Stomach (tissue), 9 donors: ENCODE data around the gene PCDH9. TPM values are rescaled to one million over a fixed set of nuclear protein-coding genes. Genes with fewer than 3 reads are reported as not detected.

Source experiments
- DNase-seq, 2 donors: peaks; one replicate each; pipeline versions ENCODE4 v3.0.0 to v3.0.0-alpha.2; 2013 to 2019
- H3K27ac ChIP-seq, 5 donors: fragments of 200-600 bp in 4 of 5; sonication (generic) in 4 of 5; one replicate each; pipeline ENCODE4 v1.5.1; 2013 to 2019; ENCODE audit warnings: mild to moderate bottlenecking in 1 of 5, moderate library complexity in 1 of 5
- H3K27me3 ChIP-seq, 3 donors: fragments of 200-600 bp; sonication (generic); one replicate each; pipeline ENCODE4 v1.5.1; 2017 to 2019; ENCODE audit warnings: mixed run types in 1 of 3
- H3K36me3 ChIP-seq, 4 donors: fragments of 200-600 bp; sonication (generic); 1 replicate in 3 of 4; 2 replicates in 1 of 4; pipeline ENCODE4 v1.5.1; 2016 to 2019
- H3K4me1 ChIP-seq, 4 donors: fragments of 200-600 bp; sonication (generic); one replicate each; pipeline ENCODE4 v1.5.1; 2016 to 2019
- H3K4me3 ChIP-seq, 4 donors: fragments of 200-600 bp; sonication (generic) in 3 of 4; one replicate each; pipeline ENCODE4 v1.5.1; 2016 to 2019; ENCODE audit warnings: mild to moderate bottlenecking in 1 of 4
- H3K9me3 ChIP-seq, 4 donors: fragments of 200-600 bp; sonication (generic); one replicate each; pipeline ENCODE4 v1.5.1; 2016 to 2019
- EP300 ChIP-seq: sonication (generic); formaldehyde crosslinking; IDR thresholded peaks from one replicate; pipeline ENCODE4 v1.6.1; 2017; ENCODE audit warnings: antibody characterized with exemption
- POLR2A ChIP-seq, 4 donors: fragments of 450-650 bp; IDR thresholded peaks; one replicate each; pipeline ENCODE4 v1.6.1; 2016; ENCODE audit warnings: antibody characterized with exemption in 4 of 4, control low read depth in 2 of 4, mild to moderate bottlenecking in 1 of 4, moderate library complexity in 1 of 4
- POLR2AphosphoS5 ChIP-seq, 3 donors: sonication (generic); formaldehyde crosslinking; IDR thresholded peaks; one replicate each; pipeline ENCODE4 v1.6.1; 2016; ENCODE audit warnings: antibody characterized with exemption in 3 of 3
- WGBS, 5 donors: extraction: QIAGEN DNeasy Blood & Tissue Kit in 3 of 5; methylation state at CpG; one replicate each; pipeline versions ENCODE4 v1.1.5 to v1.1.7; 2013 to 2018; 5-methylcytosine and 5-hydroxymethylcytosine counted together
- intact Hi-C: fragments of 100-400 bp; cut with DNase I; formaldehyde crosslinking; loops from one replicate; pipeline ENCODE4 v1.15.1; 2023; ENCODE audit warnings: low total_unique reads
- polyA plus RNA-seq, 3 donors: library from polyadenylated mRNA; stranded (reverse); fragments of 200-250 nt; gene quantifications; one replicate each; pipeline ENCODE4 v1.2.3, GENCODE V29; 2013
- total RNA-seq, 5 donors: library from RNA; depleted of rRNA; stranded (reverse); fragments of >200 nt; gene quantifications; one replicate each; pipeline versions ENCODE4 v1.1.0 to v1.2.3, GENCODE V29; 2014 to 2016
- TF ChIP-seq, protein P1 (sequence below), 7 experiments: fragments of 450-650 bp in 4 of 7; fragments of 200-600 bp in 3 of 7; sonication (generic) in 3 of 7; IDR thresholded peaks; one replicate each; pipeline ENCODE4 v1.5.1; 2016 to 2019; ENCODE audit warnings: antibody characterized with exemption in 7 of 7, control low read depth in 2 of 7, mild to moderate bottlenecking in 1 of 7
- donor health status: healthy with polysubstance abuse.
- donor health status: Bipolar disorder and iron deficiency.
- donor health status: healthy.

The PCDH9 gene
- total and polyA plus RNA-seq, 8 donors: 0.40 to 36.2 (median 3.7) TPM

DNA sequence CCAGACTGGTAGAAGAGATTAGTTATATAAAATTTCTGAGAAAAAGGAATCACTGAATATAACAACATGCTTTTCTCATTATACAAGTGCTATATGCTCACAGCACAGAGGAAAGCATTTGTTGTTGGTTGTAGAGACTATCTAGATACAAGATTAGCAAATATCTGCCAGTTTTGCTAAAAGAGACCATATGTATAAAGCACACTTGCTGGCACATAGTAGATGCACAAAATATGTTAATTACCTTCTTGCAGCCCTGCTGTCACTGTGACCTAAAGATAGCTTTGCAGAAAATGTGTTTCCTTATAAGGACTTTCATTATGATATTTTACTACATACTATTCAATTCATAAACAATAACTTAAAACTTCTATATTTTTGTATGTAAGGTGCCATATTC lies 755.1 kb downstream of the PCDH9 start:
- DNase-seq: no peak
- intact Hi-C loops: no loop called here

DNA sequence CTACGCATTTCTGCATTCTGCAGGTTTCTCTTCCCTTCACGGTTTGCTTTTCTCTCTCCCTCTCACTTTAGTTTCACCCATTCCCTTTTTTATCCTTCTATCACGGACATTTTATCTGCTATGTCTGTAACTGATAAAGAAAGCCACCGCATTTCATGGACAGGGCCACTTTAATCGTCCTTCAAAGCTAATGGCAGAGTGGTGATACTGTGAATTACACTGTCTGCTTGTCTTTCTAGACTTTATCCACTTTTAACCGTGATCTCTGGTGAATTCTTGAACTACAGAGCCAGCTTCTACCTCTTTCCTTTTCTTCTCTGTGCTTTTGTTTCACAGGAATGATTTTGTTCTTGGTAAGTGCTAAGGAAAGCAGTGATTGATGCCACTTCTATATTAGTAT lies 760.4 kb downstream of the PCDH9 start:
- Histone ChIP-seq H3K4me1 (no peaks in the 10 kb centered on the region), H3K27ac (no peak overlapping the region), H3K9me3 (no peaks in the 10 kb centered on the region), H3K27me3 (no peaks in the 10 kb centered on the region), H3K4me3 (no peak overlapping the region), H3K36me3 (no peaks in the 10 kb centered on the region)
- TF ChIP-seq EP300 (no peak), POLR2A (IDR thresholded peaks at IDR 0.05) (no peak), POLR2AphosphoS5 (IDR thresholded peaks at IDR 0.05) (no peak)
- TF ChIP-seq, protein P1, sequence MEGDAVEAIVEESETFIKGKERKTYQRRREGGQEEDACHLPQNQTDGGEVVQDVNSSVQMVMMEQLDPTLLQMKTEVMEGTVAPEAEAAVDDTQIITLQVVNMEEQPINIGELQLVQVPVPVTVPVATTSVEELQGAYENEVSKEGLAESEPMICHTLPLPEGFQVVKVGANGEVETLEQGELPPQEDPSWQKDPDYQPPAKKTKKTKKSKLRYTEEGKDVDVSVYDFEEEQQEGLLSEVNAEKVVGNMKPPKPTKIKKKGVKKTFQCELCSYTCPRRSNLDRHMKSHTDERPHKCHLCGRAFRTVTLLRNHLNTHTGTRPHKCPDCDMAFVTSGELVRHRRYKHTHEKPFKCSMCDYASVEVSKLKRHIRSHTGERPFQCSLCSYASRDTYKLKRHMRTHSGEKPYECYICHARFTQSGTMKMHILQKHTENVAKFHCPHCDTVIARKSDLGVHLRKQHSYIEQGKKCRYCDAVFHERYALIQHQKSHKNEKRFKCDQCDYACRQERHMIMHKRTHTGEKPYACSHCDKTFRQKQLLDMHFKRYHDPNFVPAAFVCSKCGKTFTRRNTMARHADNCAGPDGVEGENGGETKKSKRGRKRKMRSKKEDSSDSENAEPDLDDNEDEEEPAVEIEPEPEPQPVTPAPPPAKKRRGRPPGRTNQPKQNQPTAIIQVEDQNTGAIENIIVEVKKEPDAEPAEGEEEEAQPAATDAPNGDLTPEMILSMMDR (IDR thresholded peaks at IDR 0.05): no peak
- DNase-seq: no peak
- 33 to 46% (median 42%) methylated on average over 6 of the region's 6 CpGs for WGBS, 5 donors
- intact Hi-C loops: no loop called here

More for the DNA sequence above, 755.1 kb downstream of the PCDH9 start:
- TF ChIP-seq, protein P1 (IDR thresholded peaks at IDR 0.05): no peak
- TF ChIP-seq POLR2A (IDR thresholded peaks at IDR 0.05): no peak
- no peak for TF ChIP-seq POLR2AphosphoS5 (IDR thresholded peaks at IDR 0.05)
- TF ChIP-seq EP300: no peak
- Histone ChIP-seq H3K4me3 (no peak overlapping the region), H3K4me1 (no peaks in the 10 kb centered on the region), H3K27me3 (no peaks in the 10 kb centered on the region), H3K27ac (no peak overlapping the region), H3K36me3 (no peaks in the 10 kb centered on the region), H3K9me3 (peaks cover 0 to 3% (median 0%) of the 10 kb centered on the region in 4 donors)

DNA sequence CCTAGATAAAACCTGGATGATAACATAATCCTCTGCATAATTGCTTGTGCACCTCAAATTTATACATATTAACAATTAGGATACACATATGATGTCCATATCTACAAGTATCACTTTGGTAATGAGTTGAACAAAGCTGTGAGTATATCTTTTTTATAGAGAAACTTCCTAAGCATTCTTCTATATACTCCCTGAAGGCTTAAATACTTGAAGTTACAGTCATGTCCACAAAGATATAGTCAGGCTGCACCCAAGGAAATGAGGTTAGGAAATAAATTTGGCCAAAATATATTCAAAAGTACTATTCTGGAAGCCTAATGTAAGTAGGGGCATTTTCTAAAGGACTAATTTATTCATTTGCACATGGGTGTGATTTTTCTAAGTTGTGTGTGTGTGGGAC lies 761.5 kb downstream of the PCDH9 start:
- Histone ChIP-seq H3K27ac (no peak overlapping the region), H3K36me3 (no peaks in the 10 kb centered on the region), H3K9me3 (no peaks in the 10 kb centered on the region), H3K4me3 (no peak overlapping the region), H3K27me3 (no peaks in the 10 kb centered on the region), H3K4me1 (no peaks in the 10 kb centered on the region)
- no peak for DNase-seq
- no peak for TF ChIP-seq POLR2AphosphoS5 (IDR thresholded peaks at IDR 0.05)
- TF ChIP-seq, protein P1 (IDR thresholded peaks at IDR 0.05): no peak
- no peak for TF ChIP-seq EP300
- TF ChIP-seq POLR2A (IDR thresholded peaks at IDR 0.05): no peak
- intact Hi-C loops: no loop called here

DNA sequence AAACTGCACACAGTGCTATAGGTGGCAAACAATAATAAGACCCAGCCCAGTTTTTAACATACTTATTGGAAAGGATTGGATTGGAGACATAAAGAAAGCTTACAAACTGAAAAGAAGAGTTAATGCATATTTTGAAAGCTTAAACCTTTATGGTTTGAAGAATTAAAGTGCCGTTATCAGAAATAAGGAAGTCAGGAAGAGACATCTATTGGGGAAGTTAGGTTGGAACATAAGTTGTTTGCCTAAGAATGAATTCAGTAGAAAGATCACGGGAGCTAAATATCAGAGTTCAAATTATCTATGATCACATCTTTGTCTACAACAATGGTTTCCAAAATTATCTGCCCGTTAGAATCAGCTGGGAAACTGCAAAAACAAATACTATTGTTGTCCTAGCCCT lies 767.9 kb downstream of the PCDH9 start:
- no peaks in the 10 kb centered on the region for H3K4me1 ChIP-seq
- H3K27me3 ChIP-seq: no peaks in the 10 kb centered on the region
- WGBS, 5 donors: 18 to 49% (median 30%) methylated on average over 3 of the region's 3 CpGs
- H3K9me3 ChIP-seq: no peaks in the 10 kb centered on the region
- no peaks in the 10 kb centered on the region for H3K36me3 ChIP-seq
- intact Hi-C loops: no loop called here
- no peak for DNase-seq
- no peak overlapping the region for H3K4me3 ChIP-seq
- TF ChIP-seq POLR2AphosphoS5 (IDR thresholded peaks at IDR 0.05): no peak
- TF ChIP-seq, protein P1 (IDR thresholded peaks at IDR 0.05): no peak
- TF ChIP-seq POLR2A (IDR thresholded peaks at IDR 0.05): no peak
- TF ChIP-seq EP300: no peak
- H3K27ac ChIP-seq: no peak overlapping the region
